PC-3 (cell line): ENCODE data around the gene SERPING1.

Experiments
- CTCF ChIP-seq: fragments of 300-600 bp; sonication (generic); conservative IDR thresholded peaks from 2 replicates; pipeline ENCODE4 v1.5.1; 2017; ENCODE audit warnings: antibody characterized with exemption, low read depth, mild to moderate bottlenecking, low read length
- EZH2 ChIP-seq: fragments of 300-600 bp; sonication (generic); IDR thresholded peaks from one replicate; pipeline ENCODE4 v1.6.1; 2017; ENCODE audit warnings: antibody characterized with exemption, mild to moderate bottlenecking, low read length; ENCODE audit not compliant: unreplicated experiment

GRCh38 chr11:57659669-57660068, 62.2 kb downstream of the SERPING1 start:
- TF ChIP-seq EZH2: no peak
- no peak for TF ChIP-seq CTCF
